HG03060 (cell line): ENCODE measurements around the gene WNT7A.

Experiments used
- ATAC-seq: cut with Tn5 transposase; IDR thresholded peaks from one replicate; pipeline ENCODE4 v1.9.1; 2021; ENCODE audit warnings: low read depth, moderate number of reproducible peaks; ENCODE audit not compliant: unreplicated experiment

WNT7A gene

DNA sequence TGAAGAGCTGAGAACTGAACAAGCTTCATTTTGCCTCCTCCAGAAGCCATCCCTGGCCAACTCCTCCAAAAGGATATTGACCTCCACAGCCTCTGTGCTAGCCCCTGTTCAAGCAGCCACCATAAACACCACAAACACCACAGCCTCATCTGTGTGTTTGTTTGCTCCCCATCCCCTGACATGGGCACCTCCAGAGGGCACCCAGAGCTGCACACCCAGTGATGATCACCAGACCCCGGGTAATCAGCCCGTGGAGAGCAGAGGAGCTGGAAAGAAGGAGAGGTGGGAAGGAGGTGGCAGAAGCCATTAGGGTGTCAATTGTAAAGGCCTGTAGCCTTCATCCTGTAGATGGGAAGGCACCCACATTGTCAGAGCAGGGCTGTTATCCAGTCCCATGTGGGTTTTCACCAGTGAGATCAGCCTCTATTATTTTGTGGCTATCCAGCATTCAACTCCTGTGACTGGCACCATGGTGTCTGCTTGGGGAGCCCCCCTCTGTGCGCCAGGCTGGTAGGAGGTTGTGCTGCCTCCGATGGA lies 6.8 kb upstream of the WNT7A start:
- ATAC-seq, result no peak

DNA sequence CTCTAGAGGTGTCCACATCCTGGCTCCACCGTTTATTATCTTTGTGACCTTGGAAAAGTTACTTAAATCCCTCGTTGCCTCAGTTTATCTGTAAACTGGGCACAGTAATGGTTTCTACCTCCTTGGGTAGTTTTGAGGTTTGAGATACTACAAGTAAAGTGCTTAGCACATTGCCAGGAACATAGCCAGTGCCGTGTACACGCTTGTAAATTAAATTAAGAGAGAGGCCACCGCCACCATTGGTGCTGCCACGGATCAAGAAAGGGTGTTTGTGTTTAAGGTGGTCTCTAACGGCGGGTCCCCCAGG lies 5.8 kb upstream of the WNT7A start:
- no peak for ATAC-seq

DNA sequence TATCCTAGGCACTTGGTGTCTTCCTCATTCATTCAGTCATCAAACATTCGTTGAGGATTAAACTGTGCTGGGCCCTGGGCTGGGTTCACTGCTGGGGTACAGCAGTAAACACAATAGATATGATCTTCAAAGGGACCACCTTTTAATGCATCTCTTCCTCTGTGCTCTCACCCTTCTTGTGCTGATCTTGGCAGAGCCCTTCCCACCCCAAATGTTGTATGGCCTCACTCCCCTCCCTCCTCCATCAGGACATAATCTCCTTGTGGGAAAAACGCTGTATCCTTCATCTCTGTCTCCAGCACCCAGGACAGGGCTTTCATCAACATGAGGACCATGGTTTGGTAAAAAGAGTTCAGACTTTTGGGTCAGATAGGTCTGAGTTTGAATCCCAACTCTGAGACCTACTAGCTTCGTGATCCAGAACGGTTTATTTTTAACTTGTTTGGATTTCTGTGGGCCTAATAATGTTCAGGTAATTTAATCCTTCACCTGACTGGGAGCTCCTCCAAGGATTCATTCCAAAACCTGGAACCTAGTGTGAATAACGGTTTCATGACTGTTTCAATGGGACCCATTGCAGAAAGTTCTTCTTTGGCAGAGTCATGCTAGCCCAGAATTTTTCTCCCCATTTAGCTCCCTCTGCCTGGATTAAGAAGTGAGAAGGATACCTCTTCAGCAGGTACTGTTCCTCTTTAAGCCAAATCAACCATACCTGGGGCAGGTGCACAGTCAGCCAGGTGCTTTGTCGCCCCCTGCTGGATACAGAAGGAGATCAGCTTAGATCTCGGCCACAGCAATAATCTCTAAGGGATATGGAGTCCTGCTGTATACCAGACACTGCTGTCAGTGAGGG lies 5.2 kb upstream of the WNT7A start:
- no peak for ATAC-seq

DNA sequence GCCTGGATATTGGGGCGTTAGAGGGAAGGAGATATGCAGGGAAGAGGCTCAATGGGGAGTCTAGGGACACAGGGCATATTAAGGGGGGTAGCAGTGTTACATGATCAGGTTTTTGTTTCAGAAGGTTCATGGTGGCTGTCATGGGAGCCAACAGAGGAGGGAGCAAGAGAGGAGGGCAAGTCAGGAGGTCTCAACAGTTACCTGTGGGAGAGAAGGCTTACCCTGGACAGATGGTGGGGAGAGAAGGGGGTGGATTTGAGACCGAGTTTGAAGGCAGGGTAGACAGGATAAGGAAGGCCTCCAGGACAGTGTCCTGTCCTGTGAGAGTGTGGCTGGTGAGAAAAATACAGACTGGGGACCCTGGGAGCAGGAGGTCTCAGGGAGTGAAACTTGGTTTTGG lies 3.8 kb upstream of the WNT7A start:
- no peak for ATAC-seq

DNA sequence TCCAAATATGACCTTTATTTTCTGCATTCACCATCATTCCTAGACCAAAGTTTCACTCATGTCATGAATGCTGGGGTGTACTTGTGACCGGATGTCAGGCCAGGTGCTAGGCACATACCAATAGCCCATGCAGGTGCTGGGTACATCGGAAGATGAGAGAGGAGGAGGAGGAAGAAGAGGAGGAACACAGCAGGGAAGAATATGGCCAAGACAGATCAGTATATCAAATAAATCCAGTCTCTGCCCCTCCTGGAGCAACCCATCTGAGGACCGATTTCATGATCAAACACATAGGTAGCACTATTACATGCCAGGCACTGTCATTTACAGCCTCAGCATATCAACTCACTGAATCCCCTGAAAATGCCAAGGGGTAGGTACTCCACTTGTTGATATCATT lies 3.0 kb upstream of the WNT7A start:
- ATAC-seq, result no peak

DNA sequence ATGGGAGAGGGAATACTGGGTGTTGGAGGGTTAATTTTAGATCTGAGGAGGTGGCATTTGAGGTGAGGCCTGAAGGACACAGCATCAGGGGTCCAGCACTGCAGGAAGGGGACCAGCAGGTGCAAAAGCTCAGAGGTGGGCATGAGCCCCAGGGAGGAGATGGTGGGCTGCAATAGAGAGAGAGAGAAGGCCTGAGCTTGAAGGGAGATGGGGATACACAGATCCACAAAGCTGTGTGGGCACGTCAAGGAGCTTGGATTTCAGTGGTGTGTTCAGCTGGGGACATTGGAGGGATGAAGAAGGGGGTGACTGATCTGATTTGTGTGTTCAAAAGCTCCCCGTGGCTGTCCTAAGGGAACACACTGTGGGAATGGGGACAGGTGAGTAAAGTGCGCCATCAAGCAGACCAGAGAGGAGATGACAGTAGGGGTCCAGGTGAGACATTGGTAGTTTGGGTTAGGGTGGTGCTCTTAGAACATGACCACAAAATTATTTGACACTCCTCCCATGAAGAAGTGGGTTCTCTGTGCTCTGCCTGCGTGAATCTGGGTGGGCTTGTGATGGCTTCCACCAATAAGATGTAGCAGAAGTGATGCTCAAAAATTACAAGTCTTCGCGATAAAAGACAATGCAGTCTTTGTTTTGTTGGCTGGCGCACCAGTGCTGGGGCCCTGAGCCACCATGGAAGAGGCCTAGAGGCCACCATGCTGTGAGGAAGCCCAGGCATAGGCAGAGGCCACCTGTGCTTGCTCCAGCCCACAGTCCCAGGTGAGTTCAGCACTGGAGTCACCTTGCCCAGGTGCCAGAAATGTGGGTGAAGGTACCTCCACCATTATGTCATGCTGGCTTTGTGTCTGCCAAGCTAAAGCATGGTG lies 1.9 kb upstream of the WNT7A start:
- ATAC-seq, result no peak

DNA sequence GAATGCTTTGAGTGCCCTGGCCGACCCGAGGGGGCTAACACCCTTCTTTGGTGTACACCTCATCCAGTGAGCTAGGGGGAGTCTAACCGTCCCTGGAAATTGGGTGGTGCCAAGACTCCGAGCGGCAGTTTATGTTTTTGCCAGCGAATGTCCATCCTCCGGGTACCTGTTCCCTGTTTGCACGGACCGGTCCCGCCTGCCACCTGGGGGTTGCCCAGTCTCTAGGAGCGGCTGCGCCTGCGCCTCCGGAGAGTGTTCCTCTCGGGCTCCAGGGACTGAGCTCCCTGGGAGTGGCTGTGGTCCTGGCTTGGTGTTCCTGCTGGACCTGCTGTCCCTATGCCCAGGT lies 913 bp upstream of the WNT7A start:
- no peak for ATAC-seq

DNA sequence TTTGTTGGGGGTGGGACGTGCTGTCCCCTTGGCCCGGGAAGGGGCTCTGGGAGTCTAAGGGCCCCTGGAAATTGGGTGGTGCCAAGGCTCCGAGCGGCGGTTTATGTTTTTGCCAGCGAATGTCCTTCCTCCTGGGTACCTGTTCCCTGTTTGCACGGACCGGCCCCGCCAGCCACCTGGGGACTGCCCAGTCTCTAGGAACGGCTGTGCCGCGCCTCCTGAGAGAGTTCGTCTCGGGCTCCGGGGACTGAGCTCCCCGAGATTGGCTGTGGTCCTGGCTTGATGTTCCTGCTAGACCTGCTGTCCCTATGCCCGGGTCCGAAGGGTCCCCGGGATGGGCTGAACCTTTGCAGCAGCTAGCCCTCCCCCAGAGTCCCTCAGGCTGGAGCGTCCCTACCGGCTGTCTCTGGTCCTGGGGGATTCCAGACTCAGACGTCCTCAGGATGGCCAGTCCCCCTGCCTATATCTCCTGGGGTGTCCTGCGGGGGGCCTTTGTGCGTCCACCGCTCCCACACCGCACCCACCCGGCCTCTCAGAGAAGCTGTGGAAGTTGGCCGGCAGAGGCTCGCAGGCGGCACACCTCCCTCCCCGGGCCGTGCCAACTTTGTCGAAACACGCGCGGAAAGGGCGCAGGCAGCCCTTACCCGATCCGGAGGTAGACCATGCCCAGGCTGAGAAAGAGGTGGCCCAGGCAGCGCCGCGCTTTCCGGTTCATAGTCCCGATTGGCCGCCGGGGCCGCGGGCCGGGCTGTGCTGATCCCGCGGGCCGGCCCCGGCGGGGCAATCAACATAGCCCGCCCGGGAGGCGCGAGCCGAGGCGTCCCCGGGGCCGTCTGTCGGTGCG lies 547 bp downstream of the WNT7A start:
- no peak for ATAC-seq

DNA sequence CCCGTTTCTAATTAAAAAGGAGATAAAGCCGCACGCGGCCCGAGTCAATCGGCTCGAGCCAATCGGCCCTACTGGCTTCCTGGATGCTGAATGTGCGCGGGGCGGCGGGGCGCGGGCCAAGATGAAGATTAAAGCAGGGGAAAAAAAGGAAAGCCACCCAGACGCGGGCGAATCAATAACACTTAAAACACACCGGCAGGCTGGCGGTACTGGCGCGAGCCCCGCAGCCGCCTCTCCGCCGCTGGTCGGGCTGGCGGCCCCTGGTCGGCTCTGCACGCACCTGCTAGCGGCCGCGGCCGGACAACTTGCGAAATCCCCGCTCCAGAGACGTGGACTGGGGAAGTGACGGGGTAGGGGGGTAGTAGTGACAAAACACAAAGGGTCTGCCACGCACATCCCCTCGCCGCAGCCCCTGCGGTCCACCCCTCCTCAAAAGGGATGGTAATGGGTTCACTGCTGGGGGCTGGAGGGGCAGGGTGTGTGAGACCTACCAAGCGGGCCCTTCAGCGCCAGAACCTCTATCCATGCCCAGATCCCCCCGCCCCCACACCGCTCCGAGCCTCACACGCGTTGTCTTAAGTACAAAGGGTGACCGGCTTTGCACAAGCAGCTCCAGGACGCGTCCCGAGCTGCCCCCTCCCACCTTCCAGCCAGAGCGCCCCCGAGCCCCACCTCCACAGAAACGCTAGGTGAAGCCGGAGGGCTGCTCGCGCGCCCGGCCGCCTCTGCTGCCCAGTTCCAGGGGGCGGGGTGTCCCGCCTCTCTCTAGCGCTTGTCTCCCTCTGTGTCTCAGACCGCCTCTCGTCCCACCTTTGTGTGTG lies 1.4 kb downstream of the WNT7A start:
- ATAC-seq, result no peak

DNA sequence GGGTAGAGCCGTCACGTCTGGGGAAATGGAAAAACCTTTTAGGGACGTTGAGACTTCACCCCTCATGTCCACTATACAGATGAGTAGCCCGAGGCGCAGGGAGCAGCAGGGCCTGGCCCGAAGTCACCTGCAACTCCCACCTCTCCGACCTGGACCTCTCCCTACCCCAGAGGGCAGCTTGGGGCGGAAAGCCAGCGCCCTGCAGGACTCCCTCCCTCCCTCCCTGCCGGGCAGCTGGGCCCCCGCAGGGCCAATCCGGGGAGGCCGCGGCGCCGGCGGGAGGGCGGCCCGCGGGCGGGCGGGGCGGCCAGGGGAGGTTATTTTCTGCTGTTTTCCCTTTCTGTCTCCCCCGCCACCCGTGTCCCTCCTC lies 2.0 kb downstream of the WNT7A start:
- no peak for ATAC-seq

DNA sequence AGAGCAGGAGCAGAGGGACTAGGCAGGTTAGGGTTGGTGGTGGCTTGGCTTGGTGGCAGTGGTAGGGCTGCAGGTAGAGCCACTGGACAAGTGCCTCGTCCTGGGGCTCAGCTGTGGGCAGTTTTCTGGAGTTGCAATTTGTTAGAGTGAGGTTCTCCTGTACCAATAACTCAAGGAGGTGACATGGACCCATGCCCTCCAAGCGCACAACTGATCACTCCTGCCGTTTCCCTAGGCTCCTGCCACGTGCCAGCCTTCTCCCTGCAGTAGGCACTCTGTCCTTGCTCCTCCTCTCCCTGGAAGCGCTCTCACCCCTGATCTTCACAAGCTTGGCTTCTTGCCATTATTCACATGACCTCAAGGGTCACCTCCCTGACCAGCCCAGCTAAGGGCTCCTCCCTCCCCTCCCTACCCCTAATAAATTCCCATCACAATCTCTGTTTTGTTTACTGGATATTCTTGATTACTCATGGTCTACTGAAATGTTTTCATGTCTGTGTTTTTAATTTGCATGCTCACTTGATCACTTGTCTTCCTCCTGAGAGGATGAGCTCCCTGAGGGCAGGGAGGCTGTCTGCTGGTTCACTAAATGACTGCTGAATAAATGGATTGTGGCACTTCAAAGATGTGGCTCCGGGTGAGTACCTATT lies 3.3 kb downstream of the WNT7A start:
- no peak for ATAC-seq

DNA sequence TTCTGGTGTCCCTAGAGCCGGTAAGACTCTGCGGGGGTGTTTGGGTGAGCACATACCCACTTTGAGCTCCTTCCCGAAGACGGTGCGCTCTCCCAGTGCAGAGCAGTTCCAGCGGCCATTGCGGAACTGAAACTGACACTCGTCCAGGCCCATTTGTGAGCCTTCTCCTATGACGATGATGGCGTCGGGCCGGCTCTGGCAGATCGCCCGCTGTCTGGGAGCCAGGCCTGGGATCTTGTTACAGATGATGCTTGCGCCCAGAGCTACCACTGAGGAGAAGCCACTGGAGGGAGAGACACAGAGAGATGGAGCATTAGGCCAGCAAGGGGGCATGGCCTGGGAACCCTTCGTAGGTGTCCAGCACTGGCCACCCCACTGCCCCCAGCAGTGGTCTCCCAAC lies 5.0 kb downstream of the WNT7A start:
- no peak for ATAC-seq

DNA sequence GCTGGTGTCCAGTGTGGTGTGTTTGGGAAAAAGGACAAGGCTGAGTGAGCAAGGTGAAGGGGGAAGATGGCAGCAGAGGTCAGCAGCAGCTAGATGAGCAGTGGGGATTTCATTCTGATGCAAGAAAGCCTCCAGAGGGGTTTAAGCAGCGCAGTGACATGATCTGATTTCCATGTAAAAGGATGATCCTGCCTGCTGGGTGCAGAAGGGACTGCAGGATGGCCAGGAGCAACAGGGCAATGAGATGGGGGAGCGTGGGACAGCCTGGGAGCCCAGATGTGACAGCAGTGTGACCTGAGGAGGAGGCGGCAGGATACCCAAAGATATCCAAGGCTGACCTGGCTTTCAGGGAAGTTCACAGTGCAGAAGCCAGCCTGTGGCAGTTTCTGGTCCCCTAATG lies 6.1 kb downstream of the WNT7A start:
- ATAC-seq, result no peak

DNA sequence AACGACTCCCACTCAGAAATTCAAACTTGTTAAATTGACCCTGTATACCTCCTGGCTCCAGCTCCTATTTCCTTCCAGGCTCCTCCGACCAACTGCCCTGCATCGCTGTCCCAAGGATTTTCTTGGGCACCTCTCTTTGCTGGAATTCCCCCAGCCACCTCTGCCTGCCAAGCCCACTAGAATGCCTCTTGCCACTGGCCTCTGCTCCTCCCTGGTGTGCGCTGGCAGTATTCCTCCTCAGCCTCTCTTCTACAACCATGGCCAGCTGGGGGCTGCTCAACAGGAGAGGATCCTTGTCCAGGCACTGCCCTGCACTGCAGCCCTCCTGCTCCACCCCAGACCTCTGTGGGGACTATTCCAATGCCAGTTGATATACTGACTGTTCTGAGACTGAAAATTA lies 7.4 kb downstream of the WNT7A start:
- no peak for ATAC-seq

DNA sequence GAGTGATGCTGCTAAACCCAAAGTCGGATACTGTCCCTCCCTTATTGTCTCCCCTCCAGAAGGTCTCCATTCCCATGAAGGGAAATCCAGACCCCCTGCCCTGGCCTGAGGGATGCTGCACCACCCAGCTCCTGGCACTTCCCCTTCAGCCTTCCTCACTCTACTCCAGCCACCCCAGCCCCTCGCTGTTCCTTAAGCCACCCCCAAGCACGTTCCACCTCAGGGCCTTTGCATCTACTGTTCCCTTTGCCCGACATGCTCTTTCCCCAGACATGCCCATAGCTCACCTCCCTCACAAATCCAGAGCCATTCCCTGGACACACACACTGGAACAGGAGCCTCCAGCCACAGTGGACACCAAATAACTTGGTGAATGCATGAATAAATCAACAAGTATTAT lies 8.1 kb downstream of the WNT7A start:
- ATAC-seq, result no peak

DNA sequence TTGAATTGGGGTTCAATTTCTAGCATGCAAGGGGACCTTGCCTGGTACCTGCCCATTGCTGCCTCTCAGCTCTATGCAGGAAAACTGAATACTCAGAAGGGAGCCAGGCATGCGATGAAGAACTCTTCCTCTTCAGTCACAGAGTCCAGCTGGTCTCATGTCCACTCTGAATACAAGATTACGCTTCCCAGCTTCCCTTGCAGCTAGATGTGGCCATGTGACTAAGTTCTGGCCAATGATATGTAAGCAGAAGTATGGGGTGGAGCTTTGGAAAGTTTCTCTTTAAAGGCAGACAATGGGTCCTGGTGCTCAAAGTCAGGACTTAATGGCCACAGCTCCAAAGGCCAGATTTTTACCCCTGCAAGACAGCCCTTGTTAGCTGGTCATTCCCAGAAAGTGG lies 9.0 kb downstream of the WNT7A start:
- no peak for ATAC-seq

DNA sequence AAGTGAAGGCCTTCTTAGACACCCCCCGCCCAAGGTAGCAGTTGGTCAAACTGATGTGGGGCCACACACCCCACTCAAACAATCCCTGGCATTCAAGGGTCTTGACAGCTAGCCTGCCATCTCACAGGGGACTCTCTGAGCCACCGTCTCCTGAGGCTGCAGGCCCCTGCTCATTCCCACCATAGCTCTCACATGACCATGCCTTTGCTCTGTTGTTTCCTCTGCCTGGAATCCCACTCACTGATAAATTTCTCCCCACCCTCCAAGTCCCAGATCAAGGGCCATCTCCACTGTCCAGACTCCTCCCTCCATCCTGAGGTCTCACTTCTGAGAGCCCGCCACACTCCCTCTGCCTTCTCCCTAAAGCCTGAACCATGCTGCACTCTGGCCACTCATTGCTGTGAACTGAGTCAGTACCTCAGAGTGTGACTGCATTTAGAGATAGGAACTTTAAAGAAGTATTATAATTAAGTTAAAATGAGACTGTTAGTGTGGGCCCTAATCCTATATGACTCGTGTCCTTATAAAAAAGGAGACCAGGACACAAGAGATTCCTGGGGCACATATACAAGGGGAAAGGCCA lies 10.0 kb downstream of the WNT7A start:
- ATAC-seq, result no peak

DNA sequence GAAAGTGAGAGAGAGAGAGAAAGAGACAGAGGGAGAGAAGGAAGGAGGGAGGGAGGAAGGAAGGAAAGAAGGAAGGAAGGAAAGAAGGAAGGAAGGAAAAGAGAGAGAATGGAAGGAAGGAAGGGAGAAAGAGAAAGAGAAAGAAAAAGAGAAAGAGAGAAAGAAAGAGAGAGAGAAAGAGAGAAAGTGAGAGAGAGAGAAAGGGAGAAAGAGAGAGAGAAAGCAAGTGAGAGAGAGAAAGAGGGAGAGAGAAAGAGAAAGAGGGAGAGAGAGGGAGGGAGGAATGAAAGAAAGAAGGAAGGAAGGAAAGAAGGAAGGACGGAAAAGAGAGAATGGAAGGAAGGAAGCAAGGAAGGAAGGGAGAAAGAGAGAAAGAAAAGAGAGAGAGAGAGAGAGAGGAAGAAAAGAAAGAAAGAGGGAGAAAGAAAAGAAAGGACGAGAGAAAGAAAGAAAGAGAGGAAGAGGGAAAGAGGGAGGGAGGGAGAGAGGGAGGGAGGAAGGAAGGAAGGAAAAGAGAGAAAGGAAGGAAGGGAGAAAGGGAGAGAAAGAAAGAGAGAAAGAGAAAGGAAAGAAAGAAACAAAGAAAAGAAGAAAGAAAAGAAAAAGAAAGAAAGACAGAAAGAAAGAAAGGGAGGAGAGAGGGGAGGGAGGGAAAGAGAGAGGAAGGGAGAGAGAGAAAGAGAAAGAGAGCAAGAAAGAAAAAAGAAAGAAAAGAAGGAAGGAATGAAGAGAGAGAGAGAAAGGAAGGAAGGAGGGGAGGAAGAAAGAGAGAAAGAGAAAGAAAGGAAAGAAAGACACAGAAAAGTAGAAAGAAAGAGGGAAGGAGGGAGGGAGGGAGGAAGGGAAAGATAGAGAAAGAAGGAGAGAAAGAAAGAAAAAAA lies 10.8 kb downstream of the WNT7A start:
- ATAC-seq, result no peak
